HG03060 (cell line): ENCODE data around the gene TOB2.

ENCODE experiments used
- ATAC-seq: cut with Tn5 transposase; IDR thresholded peaks from one replicate; pipeline ENCODE4 v1.9.1; 2021; ENCODE audit warnings: low read depth, moderate number of reproducible peaks; ENCODE audit not compliant: unreplicated experiment

TOB2 gene

GRCh38 chr22:41446639-41447434, at the start of gene TOB2:
TOB2 (minus strand) TSS chr22:41446801; CDS start chr22:41437345, 9,456 bp downstream.
- ATAC-seq, result no peak

- no peak for ATAC-seq
Measured at GRCh38 chr22:41491374-41492100, 44.9 kb upstream of the TOB2 start.

GRCh38 chr22:41488596-41489385, 42.2 kb upstream of the TOB2 start:
- no peak for ATAC-seq

GRCh38 chr22:41488076-41488475, 41.5 kb upstream of the TOB2 start:
- no peak for ATAC-seq

GRCh38 chr22:41487037-41487935, 40.7 kb upstream of the TOB2 start:
- no peak for ATAC-seq

GRCh38 chr22:41485033-41485432, 38.4 kb upstream of the TOB2 start:
- no peak for ATAC-seq

- no peak for ATAC-seq
Measured at GRCh38 chr22:41482319-41482935, 35.8 kb upstream of the TOB2 start.

GRCh38 chr22:41481925-41482318, 35.3 kb upstream of the TOB2 start:
- no peak for ATAC-seq

GRCh38 chr22:41481131-41481830, 34.7 kb upstream of the TOB2 start:
- ATAC-seq, result no peak

- no peak for ATAC-seq
Measured at GRCh38 chr22:41480397-41480735, 33.8 kb upstream of the TOB2 start.

- ATAC-seq, result no peak
Measured at GRCh38 chr22:41479671-41480396, 33.2 kb upstream of the TOB2 start.

- no peak for ATAC-seq
Measured at GRCh38 chr22:41478891-41479521, 32.4 kb upstream of the TOB2 start.

- ATAC-seq, result no peak
Measured at GRCh38 chr22:41478473-41478872, 31.9 kb upstream of the TOB2 start.

- no peak for ATAC-seq
Measured at GRCh38 chr22:41474872-41475451, 28.4 kb upstream of the TOB2 start.

- ATAC-seq, result no peak
Measured at GRCh38 chr22:41471568-41471967, 25.0 kb upstream of the TOB2 start.

GRCh38 chr22:41470886-41471285, 24.3 kb upstream of the TOB2 start:
- ATAC-seq, result no peak

GRCh38 chr22:41469218-41469851, 22.7 kb upstream of the TOB2 start:
- no peak for ATAC-seq
